ENCODE measurements around the gene PURA.

Gene PURA

DNA sequence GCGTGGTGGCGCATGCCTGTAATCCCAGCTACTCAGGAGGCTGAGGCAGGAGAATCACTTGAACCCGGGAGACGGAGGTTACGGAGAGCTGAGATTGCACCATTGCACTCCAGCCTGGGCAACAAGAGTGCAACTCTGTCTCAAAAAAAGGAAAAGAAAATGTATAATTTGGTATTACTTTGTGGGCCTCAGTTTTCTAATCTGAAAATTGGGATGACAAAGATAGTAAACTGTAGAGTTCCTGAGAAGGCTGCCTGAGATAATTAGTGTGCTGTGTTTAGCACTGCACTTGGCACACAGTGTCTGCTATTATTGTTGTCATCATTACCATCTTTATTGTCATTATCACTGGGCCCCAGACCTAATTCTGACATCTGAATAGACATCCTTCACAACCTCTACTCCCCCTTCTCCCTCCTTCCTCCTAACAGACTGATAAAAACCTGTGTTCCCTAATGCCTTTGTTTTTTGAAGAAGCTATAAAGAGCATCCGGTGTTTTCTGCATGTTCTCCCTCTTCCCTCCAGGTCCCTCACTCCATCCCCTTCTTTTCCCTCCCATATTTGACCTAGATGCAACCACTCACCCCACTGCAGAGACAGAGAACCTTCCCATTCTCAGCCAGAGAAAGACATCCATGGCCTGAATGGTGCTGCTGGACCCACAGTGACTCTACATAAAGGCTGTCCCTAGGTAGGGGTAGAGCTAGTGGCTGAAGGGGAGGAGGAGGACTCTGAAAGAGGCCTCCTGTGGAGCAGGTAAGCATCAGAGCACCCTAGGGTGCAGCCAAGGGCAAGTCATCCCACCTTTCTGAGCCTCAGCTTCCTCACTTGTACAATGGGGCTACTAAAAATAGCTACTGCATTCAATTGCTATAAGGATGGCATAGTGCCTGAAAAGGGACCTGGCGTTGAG is 45.4 kb downstream of the PURA start:
- DNase-seq (ENCODE audit: low read depth): no peak

DNA sequence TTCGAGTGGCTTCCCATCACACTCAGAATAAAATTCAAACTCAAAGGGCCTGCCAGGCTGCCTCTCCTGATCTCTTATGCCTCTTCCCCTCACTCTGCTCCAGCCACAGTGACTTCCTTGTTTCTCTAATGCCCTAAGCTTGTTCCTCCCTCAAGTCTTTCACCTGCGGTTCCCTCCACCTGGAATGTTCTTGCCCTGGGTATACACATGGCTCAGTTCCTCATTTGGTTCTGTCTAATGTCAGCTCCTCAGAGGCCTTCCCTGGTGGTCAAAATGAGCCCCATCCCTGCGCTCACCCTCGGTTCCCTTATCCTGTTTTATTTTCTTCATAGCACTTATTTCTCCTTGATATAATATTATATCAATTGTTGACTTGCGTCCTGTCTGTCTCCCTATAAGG is 48.4 kb downstream of the PURA start:
- no peak for DNase-seq (ENCODE audit: low read depth)

DNA sequence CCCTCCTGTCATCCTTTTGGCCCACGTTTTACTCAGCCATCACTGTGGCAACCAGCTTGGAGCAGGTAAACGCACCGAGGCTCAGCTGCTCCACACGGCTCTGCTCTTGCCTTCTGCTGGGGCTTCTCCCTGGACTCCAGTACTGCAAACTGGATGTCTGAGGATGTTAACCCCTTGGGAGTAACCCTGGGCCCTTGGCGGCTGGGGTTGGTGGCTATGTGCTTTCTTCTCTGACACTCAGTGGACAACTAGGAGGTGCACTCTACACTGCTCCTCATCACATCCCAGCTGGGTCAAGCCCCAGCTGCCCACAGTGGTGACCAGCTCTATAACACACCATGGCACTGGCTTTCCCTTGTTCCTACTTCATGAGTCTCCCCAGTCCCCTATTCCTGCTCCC is 48.9 kb downstream of the PURA start:
- DNase-seq (ENCODE audit: low read depth): no peak

- no peak for DNase-seq (ENCODE audit: low read depth)
These were observed 51.4 kb downstream of the PURA start for GRCh38 chr5:140165101-140165922.

GRCh38 chr5:140165923-140166270 is 52.0 kb downstream of the PURA start:
- DNase-seq (ENCODE audit: low read depth): no peak

DNA sequence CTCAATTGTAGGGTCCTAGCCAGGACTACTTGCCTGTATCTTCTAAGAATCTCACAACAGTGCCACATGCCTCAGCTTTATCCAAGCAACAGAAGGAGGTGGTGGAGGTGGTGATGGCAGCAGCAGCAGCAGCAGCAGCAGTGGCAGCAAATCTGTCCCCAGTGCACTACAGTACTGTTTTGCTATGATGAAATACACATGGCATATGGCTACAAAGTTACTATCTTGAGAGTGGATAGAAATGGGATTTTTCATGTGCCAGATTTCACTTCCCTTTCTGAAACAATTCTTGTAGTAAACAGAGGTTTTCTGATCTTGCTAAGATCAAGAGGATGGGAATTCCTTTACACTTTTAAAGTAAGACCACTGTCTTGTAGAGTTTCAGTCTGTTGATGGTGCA is 53.0 kb downstream of the PURA start:
- no peak for DNase-seq (ENCODE audit: low read depth)

DNA sequence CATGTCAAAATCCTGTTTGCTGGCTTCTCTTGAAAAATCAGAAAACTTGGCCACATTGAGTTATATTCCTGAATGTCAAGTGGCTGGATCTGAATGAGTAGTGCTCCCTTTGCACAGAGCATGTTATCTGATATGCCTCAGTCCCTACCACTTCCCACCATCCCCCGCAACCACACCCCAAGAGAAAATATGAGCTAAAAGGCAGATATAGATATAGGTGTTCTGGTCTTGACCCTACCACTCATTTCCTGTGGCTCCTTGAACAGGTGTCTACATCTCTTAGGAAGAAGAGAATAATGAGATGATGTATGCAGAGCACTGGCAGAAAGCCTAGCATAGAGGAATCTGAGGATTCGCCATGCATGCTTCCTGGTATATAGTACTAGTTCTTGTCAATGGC is 54.5 kb downstream of the PURA start:
- no peak for DNase-seq (ENCODE audit: low read depth)

GRCh38 chr5:140169410-140169809 is 55.5 kb downstream of the PURA start:
- DNase-seq (ENCODE audit: low read depth): no peak

DNA sequence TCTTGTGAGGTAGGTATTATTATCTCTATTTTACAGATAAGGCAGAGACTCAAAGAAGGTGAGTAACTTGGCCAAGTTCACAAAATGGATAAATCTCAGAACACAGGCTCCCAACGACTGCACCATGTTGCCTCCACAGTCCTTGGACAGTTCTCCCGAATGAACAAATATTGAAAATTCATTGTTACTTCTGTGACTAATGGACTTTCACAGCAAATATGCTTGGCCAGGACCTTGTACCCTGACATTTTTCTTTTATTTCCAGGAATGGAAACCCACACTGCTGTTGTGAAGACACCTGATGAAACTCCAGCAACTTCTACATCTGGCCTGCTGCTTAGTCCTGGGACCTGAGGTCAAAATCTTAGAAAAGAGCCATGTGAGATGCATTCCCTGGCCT is 58.6 kb downstream of the PURA start:
- no peak for DNase-seq (ENCODE audit: low read depth)

DNA sequence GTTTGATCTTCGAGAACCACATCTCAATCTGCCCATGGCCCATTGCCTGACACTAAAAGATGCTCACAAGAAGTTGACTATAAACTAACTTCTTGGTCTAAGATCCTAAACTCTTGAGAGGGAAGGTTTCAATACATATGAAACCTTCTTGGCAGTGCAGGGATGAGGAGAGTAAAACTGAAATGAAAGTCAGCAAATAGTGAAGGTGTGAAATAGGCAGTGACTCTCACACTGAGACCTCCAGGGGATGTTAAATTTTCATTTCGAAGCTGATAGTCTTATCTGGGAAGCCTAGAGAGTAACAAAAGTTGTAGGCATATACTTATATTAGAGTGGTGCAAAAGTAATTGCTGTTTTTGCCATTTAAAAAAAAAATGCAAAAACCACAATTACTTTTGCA is 60.1 kb downstream of the PURA start:
- no peak for DNase-seq (ENCODE audit: low read depth)

- DNase-seq (ENCODE audit: low read depth): peak; percentile 95
These were observed 60.8 kb downstream of the PURA start, which contains the start of gene CYSTM1 for GRCh38 chr5:140174465-140175366. Gene CYSTM1 (plus strand): TSS chr5:140175188. CDS start chr5:140194466, 19,278 bp downstream.
